HepG2 (cell line): ENCODE measurements around the gene PCDHB1. TPM values are rescaled to one million over a fixed set of nuclear protein-coding genes. Genes with fewer than 3 reads are reported as not detected.

Experiments
- ELF3 ChIP-seq: IDR thresholded peaks from 2 replicates; pipeline ENCODE4 v1.6.1; 2016; ENCODE audit warnings: missing genetic modification reagents, missing compliant biosample characterization
- FIP1L1 ChIP-seq: fragments of 200-400 bp; formaldehyde crosslinking; IDR thresholded peaks from 2 replicates; pipeline ENCODE4 v1.6.1; 2018; ENCODE audit warnings: low read depth, mild to moderate bottlenecking, low read length, moderate library complexity, borderline replicate concordance; ENCODE audit not compliant: insufficient read depth
- FOXK1 ChIP-seq: sonication (generic); formaldehyde crosslinking; IDR thresholded peaks from 2 replicates; pipeline ENCODE4 v1.4.0; 2020; ENCODE audit warnings: low read depth, missing genetic modification reagents, borderline replicate concordance
- GABPA ChIP-seq, 2 experiments: IDR thresholded peaks; 2 replicates each; pipeline ENCODE4 v1.6.1; 2011 to 2016; ENCODE audit warnings: low read depth in 2 of 2, low read length in 1 of 2, missing biosample characterization in 1 of 2, missing genetic modification characterization in 1 of 2
- HDAC6 ChIP-seq: fragments of 200-600 bp; sonication (generic); IDR thresholded peaks from 2 replicates; pipeline ENCODE4 v1.7.0; 2017; ENCODE audit warnings: mild to moderate bottlenecking, antibody characterized with exemption, low read length, low read depth
- KDM5B ChIP-seq: sonication (generic); formaldehyde crosslinking; IDR thresholded peaks from 2 replicates; pipeline ENCODE4 v1.4.0; 2020; ENCODE audit warnings: missing genetic modification reagents, mild to moderate bottlenecking, borderline replicate concordance
- MLLT10 ChIP-seq: sonication (generic); formaldehyde crosslinking; IDR thresholded peaks from 2 replicates; pipeline ENCODE4 v1.4.0; 2020; ENCODE audit warnings: missing genetic modification reagents
- SAP130 ChIP-seq: IDR thresholded peaks from 2 replicates; pipeline ENCODE4 v1.6.1; 2016; ENCODE audit warnings: low read depth
- TAF1 ChIP-seq: sonication (generic); formaldehyde crosslinking; IDR thresholded peaks from 2 replicates; pipeline ENCODE4 v1.4.0; 2020; ENCODE audit warnings: missing genetic modification reagents
- ZFP36L1 ChIP-seq: sonication (generic); formaldehyde crosslinking; IDR thresholded peaks from 2 replicates; pipeline ENCODE4 v1.8.0; 2022; ENCODE audit warnings: mild to moderate bottlenecking, missing genetic modification reagents, moderate library complexity
- ZFX ChIP-seq: sonication (generic); formaldehyde crosslinking; IDR thresholded peaks from 2 replicates; pipeline ENCODE4 v1.4.0; 2020; ENCODE audit warnings: mild to moderate bottlenecking, low read depth, missing genetic modification reagents, moderate library complexity
- ZFY ChIP-seq: sonication (generic); formaldehyde crosslinking; IDR thresholded peaks from 2 replicates; pipeline ENCODE4 v1.4.0; 2020; ENCODE audit warnings: missing genetic modification reagents
- ZHX1 ChIP-seq: sonication (generic); formaldehyde crosslinking; IDR thresholded peaks from 2 replicates; pipeline ENCODE4 v1.8.1; 2022; ENCODE audit warnings: low read depth, mild to moderate bottlenecking, missing genetic modification reagents
- ZMYM4 ChIP-seq: sonication (generic); formaldehyde crosslinking; IDR thresholded peaks from 2 replicates; pipeline ENCODE4 v1.8.1; 2023; ENCODE audit warnings: mild to moderate bottlenecking, missing genetic modification reagents
- ZNF180 ChIP-seq: sonication (generic); formaldehyde crosslinking; IDR thresholded peaks from 2 replicates; pipeline ENCODE4 v1.4.0; 2020; ENCODE audit warnings: low read depth, missing genetic modification reagents, borderline replicate concordance
- ZNF280D ChIP-seq: sonication (generic); formaldehyde crosslinking; IDR thresholded peaks from 2 replicates; pipeline ENCODE4 v1.5.1; 2020; ENCODE audit warnings: mild to moderate bottlenecking, missing genetic modification reagents
- ZNF441 ChIP-seq: sonication (generic); formaldehyde crosslinking; IDR thresholded peaks from 2 replicates; pipeline ENCODE4 v1.7.0; 2021; ENCODE audit warnings: missing genetic modification reagents, borderline replicate concordance
- ZNF746 ChIP-seq: sonication (generic); formaldehyde crosslinking; IDR thresholded peaks from 2 replicates; pipeline ENCODE4 v1.8.0; 2022; ENCODE audit warnings: mild to moderate bottlenecking, missing genetic modification reagents
- ZNF790 ChIP-seq: sonication (generic); formaldehyde crosslinking; IDR thresholded peaks from 2 replicates; pipeline ENCODE4 v1.8.0; 2022; ENCODE audit warnings: missing genetic modification reagents, mild to moderate bottlenecking, borderline replicate concordance
- ZSCAN9 ChIP-seq: IDR thresholded peaks from 2 replicates; pipeline ENCODE4 v1.6.1; 2016; ENCODE audit warnings: borderline replicate concordance
- ZXDC ChIP-seq: sonication (generic); formaldehyde crosslinking; IDR thresholded peaks from 2 replicates; pipeline ENCODE4 v1.5.0; 2020; ENCODE audit warnings: mild to moderate bottlenecking, missing genetic modification reagents
- polyA plus RNA-seq, 8 experiments: library from polyadenylated mRNA; depleted of rRNA in 3 of 8; stranded (reverse) in 7 of 8; unstranded in 1 of 8; fragments of >200 nt; fragmentation: Illumina TruSeq in 4 of 8; extraction: Trizol in 4 of 8; gene quantifications; 2 replicates each; pipeline versions ENCODE4 v1.2.1 to v1.2.3, GENCODE V29; 2011 to 2016; ENCODE audit warnings: low read depth in 4 of 8, missing spikeins in 1 of 8, mixed read lengths in 1 of 8; ENCODE audit not compliant: insufficient read depth in 1 of 8
- total RNA-seq, 5 experiments: library from RNA; depleted of rRNA; stranded (reverse); fragments of >200 nt; fragmentation: Illumina TruSeq; extraction: Trizol; gene quantifications; 2 replicates each; pipeline ENCODE4 v1.2.3, GENCODE V29; 2016; ENCODE audit warnings: low read depth in 1 of 5

The PCDHB1 gene
- total and polyA plus RNA-seq, 2 of the 13 experiments (the other 11 are each of a cell fraction or from before 2014, with no cell fraction given), result not detected

GRCh38 chr5:141094481-141095262 lies 43.5 kb downstream of the PCDHB1 start, which contains the start of gene PCDHB2 (continued):
- TF ChIP-seq SAP130 (CRISPR knock-in tag) (peak; percentile 49), MLLT10 (no peak), TAF1 (CRISPR knock-in tag) (peak; percentile 62), ZNF441 (CRISPR knock-in tag) (no peak), ZHX1 (CRISPR knock-in tag) (no peak), FIP1L1 (no peak), HDAC6 (no peak), ZNF746 (CRISPR knock-in tag) (no peak), GABPA (IDR thresholded peaks at IDR 0.05; ENCODE audit: low read depth, low read length) (no peak), GABPA (CRISPR knock-in tag; IDR thresholded peaks at IDR 0.05; ENCODE audit: low read depth) (peak; percentile 21), ZNF790 (no peak), ELF3 (CRISPR knock-in tag) (peak; percentile 36; the same call in 1 of the 2 replicates), ZFY (peak; percentile 56; the same call in 1 of the 2 replicates), KDM5B (CRISPR knock-in tag) (no peak), ZNF280D (CRISPR knock-in tag) (no peak), ZMYM4 (CRISPR knock-in tag) (peak; percentile 63), ZXDC (CRISPR knock-in tag) (peak; percentile 38; the same call in 1 of the 2 replicates), ZSCAN9 (0 out of 2 replicates have a peak, but pooled peaks have one; percentile 48), ZNF180 (no peak), ZFP36L1 (CRISPR knock-in tag) (no peak), FOXK1 (CRISPR knock-in tag) (peak; percentile 26; the same call in 1 of the 2 replicates), ZFX (CRISPR knock-in tag) (peak; percentile 68; the same call in 1 of the 2 replicates)
